GM12873 (cell line): ENCODE data around the gene FKBP2.

Experiments
- CTCF ChIP-seq: IDR thresholded peaks from 2 replicates; pipeline ENCODE4 v1.5.1; 2012; ENCODE audit warnings: low read depth, mild to moderate bottlenecking, moderate library complexity, low read length, control low read depth; ENCODE audit not compliant: insufficient read depth; ENCODE audit errors: missing control alignments

The FKBP2 gene

DNA sequence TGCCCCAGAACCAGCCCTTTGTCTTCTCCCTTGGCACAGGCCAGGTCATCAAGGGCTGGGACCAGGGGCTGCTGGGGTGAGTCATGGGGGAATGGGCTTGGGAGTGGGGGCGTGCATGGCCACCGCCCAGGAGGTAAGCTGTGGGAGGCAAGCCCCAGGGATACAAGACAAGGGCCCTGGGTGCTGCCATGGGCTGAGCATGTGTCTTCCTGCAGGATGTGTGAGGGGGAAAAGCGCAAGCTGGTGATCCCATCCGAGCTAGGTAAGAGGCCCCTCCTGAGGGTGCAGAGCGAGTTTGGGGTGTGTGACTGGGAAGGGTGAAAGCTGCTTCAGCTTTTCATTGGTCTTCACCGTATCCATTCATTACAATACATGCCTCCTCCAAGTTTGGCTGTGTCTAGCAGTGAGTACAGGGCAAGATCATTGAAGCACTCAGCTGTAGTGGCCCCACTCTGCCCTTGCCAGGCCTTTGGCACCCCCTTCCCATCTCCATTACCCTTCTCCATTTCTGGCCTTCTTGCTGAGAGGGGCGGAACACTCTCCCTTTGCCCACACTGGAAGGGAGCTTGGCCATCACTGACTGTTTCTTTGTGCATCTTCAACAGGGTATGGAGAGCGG is 2.5 kb downstream of the FKBP2 start:
- no peak for TF ChIP-seq CTCF

GRCh38 chr11:64244107-64244506 is 3.2 kb downstream of the FKBP2 start:
- TF ChIP-seq CTCF: no peak

- TF ChIP-seq CTCF: no peak
Measured at GRCh38 chr11:64244966-64245365, 4.1 kb downstream of the FKBP2 start.

DNA sequence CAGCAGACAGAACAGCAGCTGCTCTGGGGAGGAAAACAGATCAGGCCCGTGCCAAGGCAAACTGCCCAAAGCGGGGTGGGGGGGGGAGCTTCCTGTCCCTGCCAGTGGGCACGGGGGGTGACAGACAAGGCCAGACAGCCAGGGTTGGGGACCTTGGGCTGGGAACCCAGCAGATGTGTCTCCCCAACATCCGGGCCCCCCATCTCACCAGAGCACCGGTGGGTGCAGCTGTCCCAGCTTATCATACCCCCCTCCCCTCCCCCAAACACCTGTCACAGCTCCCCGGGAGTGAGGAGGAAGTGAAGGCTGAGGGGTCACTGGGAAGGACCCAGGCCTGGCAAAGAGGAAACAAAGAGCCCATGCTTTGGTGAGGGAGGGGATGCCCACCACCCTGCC is 4.5 kb downstream of the FKBP2 start:
- no peak for TF ChIP-seq CTCF

DNA sequence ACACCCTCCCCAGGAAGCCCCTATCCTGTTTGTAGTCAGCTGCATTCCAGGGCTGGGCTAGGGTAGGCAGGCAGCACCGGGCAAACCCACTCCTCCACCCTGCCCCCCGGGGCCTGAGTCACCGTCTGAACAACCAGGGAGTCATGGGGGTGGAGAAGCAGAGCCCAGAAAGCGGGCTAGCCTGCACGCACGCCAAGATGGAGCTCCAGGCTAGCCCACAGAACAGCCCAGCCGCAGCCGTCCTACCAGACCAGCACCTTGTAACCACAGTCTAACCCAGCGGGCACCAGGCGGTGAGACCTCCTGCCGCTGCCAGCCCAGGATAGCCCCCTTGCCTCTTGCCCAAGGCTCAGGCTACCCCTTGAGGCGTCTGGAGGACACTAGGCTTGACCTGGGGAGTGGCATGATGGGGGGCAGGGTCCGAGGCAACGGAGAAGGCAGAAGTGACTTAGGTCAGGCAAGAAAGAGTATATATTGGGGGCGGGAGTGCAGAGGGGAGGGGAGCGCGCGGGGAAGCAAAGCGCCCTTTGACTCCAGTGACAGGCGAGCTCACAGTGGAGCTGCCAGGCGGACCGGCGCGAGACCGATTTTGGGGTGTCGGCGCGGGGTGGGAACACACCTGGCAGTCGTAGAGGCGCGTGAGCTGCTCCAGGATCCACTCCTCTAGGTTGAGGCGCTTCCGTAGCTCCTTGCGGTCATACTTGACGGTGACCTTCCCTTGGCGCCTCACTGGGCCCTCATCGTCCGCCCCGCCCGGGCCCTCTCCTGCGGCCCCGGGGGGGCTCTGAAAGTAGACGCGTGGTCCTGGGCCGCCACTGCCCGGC is 5.1 kb downstream of the FKBP2 start:
- no peak for TF ChIP-seq CTCF

DNA sequence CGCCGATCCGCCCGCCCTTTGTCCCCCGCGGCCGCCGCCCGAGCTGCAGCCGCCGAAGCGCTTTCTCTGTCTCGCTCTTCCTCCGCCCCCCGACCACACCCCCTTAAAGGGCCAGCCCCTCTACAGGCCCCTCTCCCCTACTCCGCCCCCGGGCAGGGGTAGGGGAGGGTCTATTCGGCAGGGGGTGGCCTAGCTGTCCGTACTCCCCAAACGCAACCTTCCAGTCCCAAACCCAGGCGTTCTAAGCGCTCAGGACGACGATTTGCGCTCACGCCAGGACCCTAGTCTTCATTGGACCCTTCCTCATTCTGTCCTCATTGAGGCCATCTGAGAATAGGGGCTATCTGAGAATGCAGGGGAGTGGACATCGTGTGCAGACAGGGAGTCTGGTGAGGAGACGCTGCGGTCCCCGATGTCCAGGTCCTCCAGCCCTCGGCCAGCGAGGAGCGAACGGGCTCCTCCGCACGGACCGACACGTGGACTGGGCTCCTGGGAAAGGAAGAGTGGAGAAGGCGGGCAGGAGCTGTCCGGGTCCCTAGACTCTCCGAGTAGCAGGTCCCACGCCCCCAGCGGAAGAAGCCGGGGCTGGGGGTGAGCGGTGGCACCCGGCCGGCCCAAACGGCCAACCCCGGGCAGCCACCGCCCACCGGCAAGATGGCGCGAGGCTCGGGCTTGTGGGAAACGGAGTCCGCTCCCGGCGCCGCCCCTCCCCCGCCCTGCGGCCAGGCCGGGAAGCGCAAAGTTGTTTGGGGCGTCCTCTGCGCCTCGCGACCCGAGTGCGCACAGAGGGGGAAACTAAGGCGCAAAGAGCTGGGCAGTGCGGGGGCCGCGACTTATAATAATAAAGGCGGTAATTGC is 6.2 kb downstream of the FKBP2 start, which contains the start of gene PPP1R14B:
Gene PPP1R14B (minus strand): TSS at position 73 of the 858 bp plus-strand sequence. CDS start 270 bp downstream, outside the sequence.
- peak; percentile 11 for TF ChIP-seq CTCF
